NCI-H1436 treated with DMSO at 0.1 percent for 48 hours (cell line): ENCODE data around the gene ATP2A3.
A peak's percentile ranks its signal among the peaks of the same experiment; 100 is the strongest.

Source experiments
- DNase-seq: peaks from one replicate; lab custom pipeline; 2025; lab: John Stamatoyannopoulos, UW

The ATP2A3 gene

GRCh38 chr17:3890082-3890877 is 74.0 kb downstream of the ATP2A3 start:
- peak; percentile 68 for DNase-seq

- no peak for DNase-seq
Measured at GRCh38 chr17:3889325-3890012, 74.8 kb downstream of the ATP2A3 start.

- DNase-seq: peak; percentile 21
Measured at GRCh38 chr17:3888343-3889171, 75.7 kb downstream of the ATP2A3 start.

- DNase-seq: no peak
Measured at GRCh38 chr17:3887804-3888203, 76.4 kb downstream of the ATP2A3 start.

- no peak for DNase-seq
Measured at GRCh38 chr17:3887394-3887793, 76.8 kb downstream of the ATP2A3 start.

GRCh38 chr17:3886776-3887175 is 77.5 kb downstream of the ATP2A3 start:
- DNase-seq: no peak

- DNase-seq: no peak
Measured at GRCh38 chr17:3885970-3886369, 78.3 kb downstream of the ATP2A3 start.

- DNase-seq: no peak
Measured at GRCh38 chr17:3885271-3885670, 79.0 kb downstream of the ATP2A3 start.

- no peak for DNase-seq
Measured at GRCh38 chr17:3884188-3884587, 80.0 kb downstream of the ATP2A3 start.

- DNase-seq: no peak
Measured at GRCh38 chr17:3882276-3882675, 82.0 kb downstream of the ATP2A3 start.

- no peak for DNase-seq
Measured at GRCh38 chr17:3880983-3881382, 83.3 kb downstream of the ATP2A3 start.

- DNase-seq: no peak
Measured at GRCh38 chr17:3879591-3880417, 84.4 kb downstream of the ATP2A3 start.

- no peak for DNase-seq
Measured at GRCh38 chr17:3879186-3879585, 85.1 kb downstream of the ATP2A3 start.

- no peak for DNase-seq
Measured at GRCh38 chr17:3877220-3877619, 87.0 kb downstream of the ATP2A3 start.

GRCh38 chr17:3875317-3875716 is 88.9 kb downstream of the ATP2A3 start:
- no peak for DNase-seq
